ENCODE results near the gene AGBL4.

The AGBL4 gene

DNA sequence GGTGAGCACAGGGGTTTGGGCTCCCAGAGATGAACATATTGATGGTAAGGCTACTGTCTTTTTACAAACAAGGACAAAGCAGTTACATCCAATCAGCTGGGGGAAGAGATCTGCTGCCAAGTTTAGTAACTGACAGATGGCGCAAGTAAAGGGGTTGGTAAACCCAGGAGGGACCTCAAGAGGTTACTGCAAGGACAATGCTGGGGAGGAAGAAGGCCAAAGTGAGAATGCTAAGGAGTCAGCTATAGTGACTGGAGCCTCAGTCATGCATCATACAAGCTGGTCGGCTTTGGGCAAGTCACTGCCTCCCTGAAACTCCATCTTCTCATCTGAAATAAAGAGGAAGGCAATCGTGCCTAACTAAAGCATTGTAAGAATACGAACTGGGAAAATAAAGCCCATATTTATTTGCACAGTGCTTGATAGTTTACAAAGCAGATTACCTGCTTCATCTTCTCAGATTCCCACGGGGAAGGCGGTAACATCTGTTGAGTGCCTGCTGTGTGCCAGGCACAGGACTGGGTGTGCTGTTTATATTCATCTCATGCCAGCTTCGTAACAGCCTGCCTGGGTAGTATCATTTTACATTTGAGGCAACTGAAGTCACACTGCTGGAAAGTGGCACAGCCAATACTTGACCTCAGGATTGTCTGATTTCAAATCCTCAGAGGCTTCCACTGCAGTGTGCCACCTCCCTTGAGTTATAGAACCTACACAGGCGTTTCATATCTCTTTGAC lies 1361.9 kb downstream of the AGBL4 start:
- Histone ChIP-seq H3K14ac (ENCODE audit: low read length in 2 of 2) (no peak overlapping the region), H4K8ac (ENCODE audit: low read length) (no peak overlapping the region), H2BK5ac (ENCODE audit: low read depth, low read length, poor library complexity, severe bottlenecking) (no peak overlapping the region), H3K79me1 (replicated peaks; ENCODE audit: low read length, poor library complexity, severe bottlenecking) (no peaks in the 10 kb centered on the region), H3K27me3 (ENCODE audit: control insufficient read depth in 1 of 2, insufficient read depth in 1 of 2, low read length in 2 of 2) (peaks cover 18% of the 10 kb centered on the region in 2 experiments), H3K27ac (ENCODE audit: low read length, poor library complexity, severe bottlenecking) (no peak overlapping the region), H3K9ac (ENCODE audit: low read length) (no peak overlapping the region), H3K18ac (ENCODE audit: low read depth in 1 of 2, low read length in 2 of 2) (no peak overlapping the region), H2AK5ac (ENCODE audit: low read length, severe bottlenecking) (no peak overlapping the region), H2AFZ (ENCODE audit: low read depth, low read length) (no peak overlapping the region), H3K4me2 (ENCODE audit: low read length, poor library complexity, severe bottlenecking) (no peak overlapping the region), H3K4ac (ENCODE audit: low read depth in 1 of 2, low read length in 2 of 2) (no peak overlapping the region), H2BK12ac (ENCODE audit: low read length in 2 of 2) (no peak overlapping the region), H4K91ac (ENCODE audit: low read length) (no peak overlapping the region), H2BK120ac (ENCODE audit: low read depth, low read length) (no peak overlapping the region), H3K23ac (ENCODE audit: low read length in 2 of 2) (no peak overlapping the region), H3K9me3 (ENCODE audit: control insufficient read depth, low read length) (no peaks in the 10 kb centered on the region), H2BK15ac (ENCODE audit: low read depth, poor library complexity, severe bottlenecking) (no peak overlapping the region), H3K36me3 (ENCODE audit: control insufficient read depth in 1 of 2, insufficient read depth in 2 of 2, low read depth in 1 of 2, low read length in 2 of 2) (no peaks in the 10 kb centered on the region), H3K4me3 (ENCODE audit: insufficient read depth in 1 of 2, low read depth in 1 of 2, low read length in 2 of 2) (no peak overlapping the region), H3K4me1 (ENCODE audit: control insufficient read depth, insufficient read depth, low read depth, low read length) (no peaks in the 10 kb centered on the region)
- 77% methylated on average over 7 of the region's 8 CpGs for WGBS
- no peak for DNase-seq

DNA sequence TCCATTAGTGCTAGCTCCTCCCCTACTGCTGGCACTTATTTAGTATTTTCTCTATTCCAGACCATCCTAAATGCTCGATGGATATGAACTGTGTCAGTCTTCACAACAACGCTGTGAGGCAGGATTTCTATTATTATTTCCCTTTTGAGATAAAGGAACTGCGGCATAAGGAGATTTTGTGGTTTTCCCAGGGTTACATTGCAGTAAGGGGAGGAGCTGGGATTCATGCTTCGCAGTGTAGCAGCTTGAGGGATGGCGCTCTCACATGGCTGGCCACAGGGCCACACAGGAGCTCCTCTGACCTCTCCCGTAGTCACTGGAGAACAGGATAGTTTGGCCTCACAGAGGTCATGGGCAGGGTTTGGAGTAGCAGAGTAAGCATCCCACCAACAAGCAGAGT lies 1364.0 kb downstream of the AGBL4 start:
- no peak for DNase-seq
- no peak overlapping the region for H3K14ac ChIP-seq (ENCODE audit: low read length in 2 of 2)
- no peak overlapping the region for H2AK5ac ChIP-seq (ENCODE audit: low read length, severe bottlenecking)
- no peak overlapping the region for H4K8ac ChIP-seq (ENCODE audit: low read length)
- H3K9ac ChIP-seq (ENCODE audit: low read length): no peak overlapping the region
- H3K9me3 ChIP-seq (ENCODE audit: control insufficient read depth, low read length): no peaks in the 10 kb centered on the region
- H4K91ac ChIP-seq (ENCODE audit: low read length): no peak overlapping the region
- no peaks in the 10 kb centered on the region for H3K79me1 ChIP-seq (replicated peaks; ENCODE audit: low read length, poor library complexity, severe bottlenecking)
- no peak overlapping the region for H3K23ac ChIP-seq (ENCODE audit: low read length in 2 of 2)
- H3K4me3 ChIP-seq (ENCODE audit: insufficient read depth in 1 of 2, low read depth in 1 of 2, low read length in 2 of 2): no peak overlapping the region
- no peak overlapping the region for H2BK15ac ChIP-seq (ENCODE audit: low read depth, poor library complexity, severe bottlenecking)
- no peaks in the 10 kb centered on the region for H3K4me1 ChIP-seq (ENCODE audit: control insufficient read depth, insufficient read depth, low read depth, low read length)
- H2BK5ac ChIP-seq (ENCODE audit: low read depth, low read length, poor library complexity, severe bottlenecking): no peak overlapping the region
- H3K4me2 ChIP-seq (ENCODE audit: low read length, poor library complexity, severe bottlenecking): no peak overlapping the region
- no peak overlapping the region for H2AFZ ChIP-seq (ENCODE audit: low read depth, low read length)
- peaks cover 23% of the 10 kb centered on the region in 2 experiments for H3K27me3 ChIP-seq (ENCODE audit: control insufficient read depth in 1 of 2, insufficient read depth in 1 of 2, low read length in 2 of 2)
- H3K18ac ChIP-seq (ENCODE audit: low read depth in 1 of 2, low read length in 2 of 2): no peak overlapping the region
- H3K36me3 ChIP-seq (ENCODE audit: control insufficient read depth in 1 of 2, insufficient read depth in 2 of 2, low read depth in 1 of 2, low read length in 2 of 2): no peaks in the 10 kb centered on the region
- WGBS: 82% methylated on average over 6 of the region's 6 CpGs
- H3K4ac ChIP-seq (ENCODE audit: low read depth in 1 of 2, low read length in 2 of 2): no peak overlapping the region
- no peak overlapping the region for H2BK12ac ChIP-seq (ENCODE audit: low read length in 2 of 2)
- no peak overlapping the region for H3K27ac ChIP-seq (ENCODE audit: low read length, poor library complexity, severe bottlenecking)
- no peak overlapping the region for H2BK120ac ChIP-seq (ENCODE audit: low read depth, low read length)

DNA sequence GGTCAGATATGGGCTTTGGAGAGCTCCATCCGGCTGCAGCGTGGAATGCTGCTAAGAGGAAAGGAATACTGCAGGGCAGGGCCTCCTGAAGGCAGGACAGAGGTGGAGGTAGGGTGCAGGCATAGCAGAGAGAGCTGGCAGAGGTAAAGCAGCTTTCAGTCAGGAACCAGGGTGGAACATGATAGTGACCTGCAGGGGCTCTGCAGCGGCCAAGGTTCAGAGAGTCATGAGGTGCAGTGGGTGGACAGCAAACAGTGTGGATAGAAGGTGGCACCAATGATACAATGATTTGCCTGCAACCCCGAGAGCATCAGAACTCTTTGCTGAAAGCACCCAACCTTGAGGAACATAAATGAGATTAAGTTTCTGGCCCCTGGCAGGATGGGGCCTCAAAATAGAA lies 1366.3 kb downstream of the AGBL4 start:
- no peak overlapping the region for H2BK15ac ChIP-seq (ENCODE audit: low read depth, poor library complexity, severe bottlenecking)
- no peak overlapping the region for H3K9ac ChIP-seq (ENCODE audit: low read length)
- H3K36me3 ChIP-seq (ENCODE audit: control insufficient read depth in 1 of 2, insufficient read depth in 2 of 2, low read depth in 1 of 2, low read length in 2 of 2): no peaks in the 10 kb centered on the region
- no peak overlapping the region for H3K27ac ChIP-seq (ENCODE audit: low read length, poor library complexity, severe bottlenecking)
- no peak overlapping the region for H3K4me2 ChIP-seq (ENCODE audit: low read length, poor library complexity, severe bottlenecking)
- no peaks in the 10 kb centered on the region for H3K79me1 ChIP-seq (replicated peaks; ENCODE audit: low read length, poor library complexity, severe bottlenecking)
- H4K91ac ChIP-seq (ENCODE audit: low read length): no peak overlapping the region
- no peak overlapping the region for H3K14ac ChIP-seq (ENCODE audit: low read length in 2 of 2)
- no peaks in the 10 kb centered on the region for H3K4me1 ChIP-seq (ENCODE audit: control insufficient read depth, insufficient read depth, low read depth, low read length)
- H2AFZ ChIP-seq (ENCODE audit: low read depth, low read length): no peak overlapping the region
- H2BK5ac ChIP-seq (ENCODE audit: low read depth, low read length, poor library complexity, severe bottlenecking): no peak overlapping the region
- no peak overlapping the region for H3K18ac ChIP-seq (ENCODE audit: low read depth in 1 of 2, low read length in 2 of 2)
- H3K23ac ChIP-seq (ENCODE audit: low read length in 2 of 2): no peak overlapping the region
- H3K9me3 ChIP-seq (ENCODE audit: control insufficient read depth, low read length): no peaks in the 10 kb centered on the region
- no peak overlapping the region for H3K4me3 ChIP-seq (ENCODE audit: insufficient read depth in 1 of 2, low read depth in 1 of 2, low read length in 2 of 2)
- H2BK120ac ChIP-seq (ENCODE audit: low read depth, low read length): no peak overlapping the region
- peaks cover 15 to 16% of the 10 kb centered on the region in 2 experiments for H3K27me3 ChIP-seq (ENCODE audit: control insufficient read depth in 1 of 2, insufficient read depth in 1 of 2, low read length in 2 of 2)
- no peak overlapping the region for H2AK5ac ChIP-seq (ENCODE audit: low read length, severe bottlenecking)
- H3K4ac ChIP-seq (ENCODE audit: low read depth in 1 of 2, low read length in 2 of 2): no peak overlapping the region
- 74% methylated on average over 4 of the region's 4 CpGs for WGBS
- DNase-seq: no peak
- H2BK12ac ChIP-seq (ENCODE audit: low read length in 2 of 2): no peak overlapping the region
- H4K8ac ChIP-seq (ENCODE audit: low read length): no peak overlapping the region

DNA sequence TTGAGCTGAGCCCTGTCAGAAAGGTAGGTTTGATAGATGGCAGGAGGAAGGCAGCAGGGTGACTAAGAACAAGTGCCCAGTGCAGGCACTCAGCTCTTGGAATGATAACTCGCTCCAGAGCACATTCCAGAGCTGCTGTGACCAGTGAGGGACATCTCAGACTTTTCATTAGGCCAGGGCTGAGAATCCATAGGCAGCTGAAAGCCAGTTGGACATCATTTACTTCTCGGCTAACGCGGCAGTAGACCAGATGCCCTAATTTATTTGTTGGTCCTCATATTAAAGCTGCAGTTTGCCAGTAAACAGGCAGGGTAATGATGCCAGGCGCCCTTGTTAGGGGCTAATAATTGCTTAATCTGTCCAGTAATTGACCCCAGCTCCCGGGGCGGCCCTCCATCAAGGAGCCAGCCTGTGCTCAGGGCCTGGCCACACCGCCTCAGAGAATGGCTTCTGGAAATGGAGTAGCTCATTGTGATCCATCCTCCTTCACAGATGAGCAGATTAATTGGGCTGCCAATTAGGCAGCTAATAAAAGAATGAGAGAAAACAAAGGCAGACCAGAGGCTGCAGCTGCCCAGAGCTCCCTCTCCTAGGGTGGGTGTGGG lies 1369.0 kb downstream of the AGBL4 start:
- no peak for DNase-seq
- H2AFZ ChIP-seq (ENCODE audit: low read depth, low read length): no peak overlapping the region
- no peaks in the 10 kb centered on the region for H3K4me1 ChIP-seq (ENCODE audit: control insufficient read depth, insufficient read depth, low read depth, low read length)
- no peak overlapping the region for H3K27ac ChIP-seq (ENCODE audit: low read length, poor library complexity, severe bottlenecking)
- no peaks in the 10 kb centered on the region for H3K36me3 ChIP-seq (ENCODE audit: control insufficient read depth in 1 of 2, insufficient read depth in 2 of 2, low read depth in 1 of 2, low read length in 2 of 2)
- no peak overlapping the region for H4K8ac ChIP-seq (ENCODE audit: low read length)
- H3K79me1 ChIP-seq (replicated peaks; ENCODE audit: low read length, poor library complexity, severe bottlenecking): no peaks in the 10 kb centered on the region
- H3K14ac ChIP-seq (ENCODE audit: low read length in 2 of 2): no peak overlapping the region
- H2BK12ac ChIP-seq (ENCODE audit: low read length in 2 of 2): no peak overlapping the region
- no peak overlapping the region for H2AK5ac ChIP-seq (ENCODE audit: low read length, severe bottlenecking)
- no peak overlapping the region for H3K4me2 ChIP-seq (ENCODE audit: low read length, poor library complexity, severe bottlenecking)
- H3K23ac ChIP-seq (ENCODE audit: low read length in 2 of 2): no peak overlapping the region
- 64% methylated on average over 8 of the region's 8 CpGs for WGBS
- H2BK120ac ChIP-seq (ENCODE audit: low read depth, low read length): no peak overlapping the region
- H3K9ac ChIP-seq (ENCODE audit: low read length): no peak overlapping the region
- H2BK5ac ChIP-seq (ENCODE audit: low read depth, low read length, poor library complexity, severe bottlenecking): no peak overlapping the region
- H3K4me3 ChIP-seq (ENCODE audit: insufficient read depth in 1 of 2, low read depth in 1 of 2, low read length in 2 of 2): no peak overlapping the region
- H2BK15ac ChIP-seq (ENCODE audit: low read depth, poor library complexity, severe bottlenecking): no peak overlapping the region
- H3K27me3 ChIP-seq (ENCODE audit: control insufficient read depth in 1 of 2, insufficient read depth in 1 of 2, low read length in 2 of 2): peaks cover 5 to 8% of the 10 kb centered on the region in 2 experiments
- no peaks in the 10 kb centered on the region for H3K9me3 ChIP-seq (ENCODE audit: control insufficient read depth, low read length)
- no peak overlapping the region for H3K4ac ChIP-seq (ENCODE audit: low read depth in 1 of 2, low read length in 2 of 2)
- no peak overlapping the region for H4K91ac ChIP-seq (ENCODE audit: low read length)
- H3K18ac ChIP-seq (ENCODE audit: low read depth in 1 of 2, low read length in 2 of 2): no peak overlapping the region

Data from mesenchymal stem cell (in vitro differentiated cells and primary cell).